ENCODE data around the gene LRRC8E. TPM values are rescaled to one million over a fixed set of nuclear protein-coding genes. Genes with fewer than 3 reads are reported as not detected.

LRRC8E gene
- total and polyA plus RNA-seq, 10 of the 15 experiments (the other 5 are each of a cell fraction or from before 2014, with no cell fraction given): 0.04 to 0.32 (median 0.25) TPM; not detected in 7

DNA sequence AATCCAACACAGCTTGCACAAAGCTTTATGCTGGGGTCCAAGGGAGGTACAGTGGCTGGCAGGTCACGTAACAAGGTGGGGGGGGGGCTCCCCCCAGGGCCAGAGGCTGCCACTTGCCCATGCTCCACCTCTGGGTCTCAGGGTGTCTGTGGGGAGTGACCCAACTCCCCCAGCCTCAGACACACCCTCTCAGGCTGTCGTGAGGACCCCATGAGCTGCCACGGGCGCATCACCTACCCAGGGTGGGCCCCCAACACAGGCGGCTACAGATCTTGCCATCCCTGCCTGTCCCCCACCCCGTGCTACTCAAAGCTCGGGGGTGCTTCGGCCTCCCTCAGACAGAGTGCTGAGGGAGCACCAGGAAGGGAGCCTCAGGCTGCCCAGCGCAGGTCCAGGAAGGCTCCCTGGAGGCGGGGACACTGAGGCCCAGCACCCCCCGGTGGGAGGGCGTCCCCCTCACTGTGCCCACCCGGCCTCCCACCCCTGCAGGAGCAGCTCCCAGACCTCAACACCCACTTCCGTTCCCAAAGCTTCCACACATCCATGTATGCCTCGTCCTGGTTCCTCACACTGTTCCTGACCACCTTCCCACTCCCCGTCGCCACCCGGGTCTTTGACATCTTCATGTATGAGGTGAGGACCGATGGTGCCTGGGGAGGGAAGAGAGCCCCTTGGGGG is 37.2 kb upstream of the LRRC8E start:
- ChIA-PET CTCF (no interaction called here), SMC1A (ENCODE audit: uncharacterized antibody, unreplicated experiment) (no interaction called here), POLR2A (no interaction called here), RAD21 (ENCODE audit: unreplicated experiment) (no interaction called here)
- FAIRE-seq (no peak), ATAC-seq (no peak), DNase-seq (ENCODE audit: low read depth, low spot score) (no peak)
- no peak overlapping the region for H3K9ac ChIP-seq (ENCODE audit: control insufficient read depth, insufficient read depth, low read length)
- H3K9me3 ChIP-seq (replicated peaks; ENCODE audit: control insufficient read depth, insufficient read depth, low read length): no peaks in the 10 kb centered on the region
- H3K4me2 ChIP-seq (ENCODE audit: control insufficient read depth, insufficient read depth): no peak overlapping the region
- H3K4me3 ChIP-seq: no peak overlapping the region
- no peaks in the 10 kb centered on the region for H3K27me3 ChIP-seq (replicated peaks in 1 of 2; ENCODE audit: control insufficient read depth in 2 of 2, insufficient read depth in 2 of 2, low read length in 1 of 2)
- intact Hi-C loops (cut with micrococcal nuclease; ENCODE audit: unreplicated experiment) (no loop called here), in situ Hi-C loops (cut with MboI) (no loop called here)
- no TSS peak for BruUV-seq (replicated peaks)
- no peak overlapping the region for H2AFZ ChIP-seq (ENCODE audit: control insufficient read depth, low read depth, low read length)
- WGBS (ENCODE audit: insufficient coverage, insufficient replicate concordance, low lambda C conversion rate, missing lambda C conversion rate): 51% methylated on average over 19 of the region's 19 CpGs
- no peaks in the 10 kb centered on the region for H3K36me3 ChIP-seq (ENCODE audit: control insufficient read depth in 2 of 2, insufficient read depth in 2 of 2, low read length in 1 of 2)
- no peaks in the 10 kb centered on the region for H3K79me2 ChIP-seq (ENCODE audit: control insufficient read depth, insufficient read depth, low read length)
- no peak overlapping the region for H3K27ac ChIP-seq (ENCODE audit: control insufficient read depth, insufficient read depth)
- no peak for TF ChIP-seq CBFB (IDR thresholded peaks at IDR 0.05; ENCODE audit: low read depth)
- TF ChIP-seq POLR2A (IDR thresholded peaks at IDR 0.05; ENCODE audit: low read depth, low read length): 0 out of 2 replicates have a peak, but pooled peaks have one; percentile 3
- no peaks in the 10 kb centered on the region; the same call in 1 of the 2 replicates for H3K4me1 ChIP-seq (ENCODE audit: control insufficient read depth, insufficient read depth, low read length)
- no peaks in the 10 kb centered on the region for H4K20me1 ChIP-seq (ENCODE audit: control insufficient read depth, insufficient read depth)

DNA sequence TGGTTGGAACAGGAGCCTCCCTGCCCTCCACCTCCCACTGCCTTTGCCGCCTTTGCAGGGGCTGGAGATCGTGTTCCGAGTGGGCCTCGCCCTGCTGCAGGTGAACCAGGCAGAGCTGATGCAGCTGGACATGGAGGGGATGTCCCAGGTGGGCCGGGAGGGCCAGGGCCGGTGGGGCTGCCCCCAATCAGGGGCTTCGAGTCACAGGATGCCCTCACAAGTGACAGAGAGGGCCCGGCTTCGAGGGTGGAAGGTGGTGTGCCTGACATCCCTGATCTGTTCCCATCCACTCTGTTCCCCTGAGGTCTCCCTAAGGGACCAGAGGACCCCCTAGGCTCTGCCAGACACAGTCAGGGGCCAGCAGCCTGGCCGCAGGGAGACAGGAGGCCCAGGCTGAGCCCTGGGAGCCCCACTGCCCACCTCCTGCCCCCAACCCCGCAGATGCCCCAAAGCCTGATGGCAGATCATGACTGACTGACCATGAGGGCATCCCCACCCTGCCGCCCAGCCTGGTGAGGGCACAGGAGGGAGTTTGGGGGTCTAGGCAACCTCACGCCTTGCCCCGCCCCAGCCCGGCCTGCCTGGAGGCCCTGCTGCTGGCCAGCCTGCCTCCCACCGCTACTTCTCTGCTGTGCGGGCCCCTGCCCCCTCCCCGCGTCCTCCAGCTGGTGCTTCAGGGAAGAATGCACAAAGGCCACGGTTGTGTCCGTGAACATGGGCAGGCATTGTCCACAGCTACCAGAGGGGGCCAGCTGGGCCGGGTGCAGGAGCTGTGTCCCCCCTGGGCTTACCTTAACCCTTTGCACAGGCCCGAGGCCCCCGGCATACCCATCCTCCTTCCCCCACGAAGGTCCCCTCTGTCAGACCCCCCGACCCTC is 36.4 kb upstream of the LRRC8E start:
- Histone ChIP-seq H3K4me1 (ENCODE audit: control insufficient read depth, insufficient read depth, low read length) (no peaks in the 10 kb centered on the region; the same call in 1 of the 2 replicates), H2AFZ (ENCODE audit: control insufficient read depth, low read depth, low read length) (no peak overlapping the region), H3K79me2 (ENCODE audit: control insufficient read depth, insufficient read depth, low read length) (no peaks in the 10 kb centered on the region), H4K20me1 (ENCODE audit: control insufficient read depth, insufficient read depth) (no peaks in the 10 kb centered on the region), H3K27ac (ENCODE audit: control insufficient read depth, insufficient read depth) (no peak overlapping the region), H3K27me3 (replicated peaks in 1 of 2; ENCODE audit: control insufficient read depth in 2 of 2, insufficient read depth in 2 of 2, low read length in 1 of 2) (no peaks in the 10 kb centered on the region), H3K4me2 (ENCODE audit: control insufficient read depth, insufficient read depth) (no peak overlapping the region), H3K9me3 (replicated peaks; ENCODE audit: control insufficient read depth, insufficient read depth, low read length) (no peaks in the 10 kb centered on the region), H3K4me3 (no peak overlapping the region), H3K36me3 (ENCODE audit: control insufficient read depth in 2 of 2, insufficient read depth in 2 of 2, low read length in 1 of 2) (no peaks in the 10 kb centered on the region), H3K9ac (ENCODE audit: control insufficient read depth, insufficient read depth, low read length) (no peak overlapping the region)
- no TSS peak for BruUV-seq (replicated peaks)
- 0 out of 2 replicates have a peak, but pooled peaks have one; percentile 17 for TF ChIP-seq POLR2A (IDR thresholded peaks at IDR 0.05; ENCODE audit: low read depth, low read length)
- TF ChIP-seq, protein P1, sequence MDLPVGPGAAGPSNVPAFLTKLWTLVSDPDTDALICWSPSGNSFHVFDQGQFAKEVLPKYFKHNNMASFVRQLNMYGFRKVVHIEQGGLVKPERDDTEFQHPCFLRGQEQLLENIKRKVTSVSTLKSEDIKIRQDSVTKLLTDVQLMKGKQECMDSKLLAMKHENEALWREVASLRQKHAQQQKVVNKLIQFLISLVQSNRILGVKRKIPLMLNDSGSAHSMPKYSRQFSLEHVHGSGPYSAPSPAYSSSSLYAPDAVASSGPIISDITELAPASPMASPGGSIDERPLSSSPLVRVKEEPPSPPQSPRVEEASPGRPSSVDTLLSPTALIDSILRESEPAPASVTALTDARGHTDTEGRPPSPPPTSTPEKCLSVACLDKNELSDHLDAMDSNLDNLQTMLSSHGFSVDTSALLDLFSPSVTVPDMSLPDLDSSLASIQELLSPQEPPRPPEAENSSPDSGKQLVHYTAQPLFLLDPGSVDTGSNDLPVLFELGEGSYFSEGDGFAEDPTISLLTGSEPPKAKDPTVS (IDR thresholded peaks at IDR 0.05; ENCODE audit: low read depth, low read length): no peak
- CTCF ChIA-PET: interaction anchor here (0.6 to 1.8 kb wide), 13 partner anchors 10 to 200 kb away, joined by 3 to 9 read pairs (median 4); partner anchors contain the start of genes TIMM44 and TRAPPC5
- ATAC-seq: no peak
- intact Hi-C loops (cut with micrococcal nuclease; ENCODE audit: unreplicated experiment) (no loop called here), in situ Hi-C loops (cut with MboI) (no loop called here)
- SMC1A ChIA-PET (ENCODE audit: uncharacterized antibody, unreplicated experiment): interaction anchor here (0.8 to 1.1 kb wide), 2 partner anchors 52 to 284 kb away, joined by 3 to 4 read pairs; no protein-coding TSS in a partner anchor
- 61% methylated on average over 25 of the region's 26 CpGs for WGBS (ENCODE audit: insufficient coverage, insufficient replicate concordance, low lambda C conversion rate, missing lambda C conversion rate)
- POLR2A ChIA-PET: interaction anchor here (0.7 to 1.0 kb wide), 2 partner anchors 51 to 207 kb away, joined by 4 read pairs; partner anchors contain the start of gene MAP2K7
- no peak for FAIRE-seq
- RAD21 ChIA-PET (ENCODE audit: unreplicated experiment): interaction anchor here (0.7 to 0.9 kb wide), 4 partner anchors 10 to 283 kb away, joined by 3 to 6 read pairs (median 3); partner anchors contain the start of genes MAP2K7 and SNAPC2
- DNase-seq (ENCODE audit: low read depth, low spot score): no peak
